Measurements from ENCODE around the gene TMEM169. TPM values are rescaled to one million over a fixed set of nuclear protein-coding genes. Genes with fewer than 3 reads are reported as not detected.

TMEM169 gene
- total RNA-seq, 1 experiment from 2014 or later: 0.46 TPM

DNA sequence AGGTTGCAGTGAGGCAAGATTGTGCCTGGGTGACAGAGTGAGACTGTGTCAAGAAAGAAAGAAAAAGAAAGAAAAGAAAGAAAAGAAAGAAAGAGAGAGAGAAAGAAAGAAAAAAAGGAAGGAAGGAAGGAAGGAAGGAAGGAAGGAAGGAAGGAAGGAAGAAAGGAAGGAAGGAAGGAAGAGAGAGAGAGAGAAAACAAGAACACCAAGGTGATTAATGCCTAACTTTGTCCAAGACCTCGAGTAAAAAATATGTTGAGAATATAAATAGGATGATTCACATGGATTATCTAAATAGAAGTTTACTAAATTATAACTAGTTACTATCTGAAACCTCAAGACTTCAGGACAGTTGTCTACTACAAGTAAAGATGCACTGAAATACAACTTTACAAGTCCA lies 7.3 kb upstream of the TMEM169 start:
- peaks cover 5% of the 10 kb centered on the region for H3K4me1 ChIP-seq (replicated peaks; ENCODE audit: insufficient read depth)
- no peaks in the 10 kb centered on the region for H3K9me2 ChIP-seq (ENCODE audit: insufficient read depth)
- no peak overlapping the region for H3K27ac ChIP-seq
- ChIA-PET CTCF (no interaction called here), POLR2A (ENCODE audit: unreplicated experiment) (no interaction called here)
- H3K4me3 ChIP-seq: no peak overlapping the region
- BruUV-seq (replicated peaks): no TSS peak
- DNase-seq: no peak
- no peaks in the 10 kb centered on the region for H3K27me3 ChIP-seq (ENCODE audit: insufficient read depth, low read depth)
- no peak overlapping the region for H2AFZ ChIP-seq
- no peak overlapping the region for H3K4me2 ChIP-seq
- TF ChIP-seq EZH2 (IDR thresholded peaks at IDR 0.05; ENCODE audit: low read depth): no peak
- TF ChIP-seq, protein P1, sequence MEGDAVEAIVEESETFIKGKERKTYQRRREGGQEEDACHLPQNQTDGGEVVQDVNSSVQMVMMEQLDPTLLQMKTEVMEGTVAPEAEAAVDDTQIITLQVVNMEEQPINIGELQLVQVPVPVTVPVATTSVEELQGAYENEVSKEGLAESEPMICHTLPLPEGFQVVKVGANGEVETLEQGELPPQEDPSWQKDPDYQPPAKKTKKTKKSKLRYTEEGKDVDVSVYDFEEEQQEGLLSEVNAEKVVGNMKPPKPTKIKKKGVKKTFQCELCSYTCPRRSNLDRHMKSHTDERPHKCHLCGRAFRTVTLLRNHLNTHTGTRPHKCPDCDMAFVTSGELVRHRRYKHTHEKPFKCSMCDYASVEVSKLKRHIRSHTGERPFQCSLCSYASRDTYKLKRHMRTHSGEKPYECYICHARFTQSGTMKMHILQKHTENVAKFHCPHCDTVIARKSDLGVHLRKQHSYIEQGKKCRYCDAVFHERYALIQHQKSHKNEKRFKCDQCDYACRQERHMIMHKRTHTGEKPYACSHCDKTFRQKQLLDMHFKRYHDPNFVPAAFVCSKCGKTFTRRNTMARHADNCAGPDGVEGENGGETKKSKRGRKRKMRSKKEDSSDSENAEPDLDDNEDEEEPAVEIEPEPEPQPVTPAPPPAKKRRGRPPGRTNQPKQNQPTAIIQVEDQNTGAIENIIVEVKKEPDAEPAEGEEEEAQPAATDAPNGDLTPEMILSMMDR (conservative IDR thresholded peaks at IDR 0.05): no peak
- H3K36me3 ChIP-seq (ENCODE audit: low read depth): no peaks in the 10 kb centered on the region
- H4K20me1 ChIP-seq (ENCODE audit: insufficient read depth): no peaks in the 10 kb centered on the region
- H3K9me3 ChIP-seq (ENCODE audit: insufficient read depth, low read depth): no peaks in the 10 kb centered on the region
- intact Hi-C loops (cut with micrococcal nuclease; ENCODE audit: unreplicated experiment): no loop called here
- no peaks in the 10 kb centered on the region; the same call in 1 of the 2 replicates for H3F3A ChIP-seq (ENCODE audit: insufficient read depth, low read depth)
- no peaks in the 10 kb centered on the region for H3K79me2 ChIP-seq (ENCODE audit: low read depth)

GRCh38 chr2:216074794-216075193 lies 6.9 kb upstream of the TMEM169 start:
- Histone ChIP-seq H3F3A (ENCODE audit: insufficient read depth, low read depth) (no peaks in the 10 kb centered on the region; the same call in 1 of the 2 replicates), H3K4me1 (replicated peaks; ENCODE audit: insufficient read depth) (peaks cover 5% of the 10 kb centered on the region), H3K27ac (no peak overlapping the region), H3K36me3 (ENCODE audit: low read depth) (no peaks in the 10 kb centered on the region), H4K20me1 (ENCODE audit: insufficient read depth) (no peaks in the 10 kb centered on the region), H3K9me3 (ENCODE audit: insufficient read depth, low read depth) (no peaks in the 10 kb centered on the region), H3K4me3 (no peak overlapping the region), H2AFZ (no peak overlapping the region), H3K79me2 (ENCODE audit: low read depth) (no peaks in the 10 kb centered on the region), H3K27me3 (ENCODE audit: insufficient read depth, low read depth) (no peaks in the 10 kb centered on the region), H3K4me2 (no peak overlapping the region), H3K9me2 (ENCODE audit: insufficient read depth) (no peaks in the 10 kb centered on the region)
- ChIA-PET CTCF (no interaction called here), POLR2A (ENCODE audit: unreplicated experiment) (no interaction called here)
- no peak for DNase-seq
- BruUV-seq (replicated peaks): no TSS peak
- intact Hi-C loops (cut with micrococcal nuclease; ENCODE audit: unreplicated experiment): no loop called here
- TF ChIP-seq EZH2 (IDR thresholded peaks at IDR 0.05; ENCODE audit: low read depth): no peak
- TF ChIP-seq, protein P1 (conservative IDR thresholded peaks at IDR 0.05): no peak

DNA sequence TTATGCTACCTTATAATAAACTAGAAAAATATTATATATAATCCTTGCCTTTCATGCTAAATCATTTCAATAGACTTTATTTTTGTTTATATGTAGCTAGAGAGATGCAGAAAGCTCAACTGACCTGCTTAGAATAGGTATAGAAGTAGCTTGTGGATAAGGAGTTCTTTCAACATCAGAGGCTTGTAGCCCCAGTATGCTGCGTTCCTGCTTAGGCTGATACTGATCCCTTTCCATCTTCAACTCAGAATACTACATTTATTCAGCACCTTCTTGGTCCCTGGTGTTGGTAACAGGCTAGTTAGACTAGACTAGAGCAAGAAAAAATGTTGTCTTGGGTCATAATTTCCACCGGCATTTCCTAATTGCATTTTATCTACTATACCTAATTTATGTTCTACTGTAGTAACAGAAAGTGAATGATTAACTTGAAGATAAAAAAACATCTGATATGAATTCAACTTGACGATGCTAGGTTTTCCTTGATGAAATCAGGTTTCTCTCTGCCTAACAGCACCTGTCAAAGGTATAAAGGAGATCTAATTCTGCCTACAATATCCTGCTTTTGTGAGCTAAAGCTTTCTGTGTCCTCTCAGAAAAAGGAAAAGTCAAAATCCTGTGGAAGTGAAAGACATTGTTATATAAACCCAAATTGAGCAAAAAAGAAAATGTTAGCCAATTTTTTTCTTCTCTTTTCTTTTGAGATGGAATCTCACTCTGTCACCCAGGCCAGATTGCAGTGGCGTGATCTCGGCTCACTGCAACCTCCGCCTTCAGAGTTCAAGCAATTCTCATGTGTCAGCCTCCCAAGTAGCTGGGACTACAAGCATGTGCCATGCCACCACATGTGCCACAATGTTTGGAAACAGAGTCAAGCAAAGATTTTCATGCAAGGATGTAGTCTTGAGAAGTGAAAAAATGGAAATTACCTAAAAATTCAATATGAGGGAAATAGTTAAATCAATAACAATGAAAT lies 5.9 kb upstream of the TMEM169 start:
- H3K79me2 ChIP-seq (ENCODE audit: low read depth): no peaks in the 10 kb centered on the region
- H3F3A ChIP-seq (ENCODE audit: insufficient read depth, low read depth): no peaks in the 10 kb centered on the region; the same call in 1 of the 2 replicates
- no peak for DNase-seq
- no peaks in the 10 kb centered on the region for H4K20me1 ChIP-seq (ENCODE audit: insufficient read depth)
- peaks cover 11% of the 10 kb centered on the region for H3K4me1 ChIP-seq (replicated peaks; ENCODE audit: insufficient read depth)
- H3K4me3 ChIP-seq: no peak overlapping the region
- H2AFZ ChIP-seq: no peak overlapping the region
- ChIA-PET POLR2A (ENCODE audit: unreplicated experiment) (no interaction called here), CTCF (no interaction called here)
- BruUV-seq (replicated peaks): no TSS peak
- H3K9me3 ChIP-seq (ENCODE audit: insufficient read depth, low read depth): no peaks in the 10 kb centered on the region
- intact Hi-C loops (cut with micrococcal nuclease; ENCODE audit: unreplicated experiment): no loop called here
- no peaks in the 10 kb centered on the region for H3K36me3 ChIP-seq (ENCODE audit: low read depth)
- H3K4me2 ChIP-seq: no peak overlapping the region
- no peaks in the 10 kb centered on the region for H3K27me3 ChIP-seq (ENCODE audit: insufficient read depth, low read depth)
- no peak overlapping the region for H3K27ac ChIP-seq
- no peak for TF ChIP-seq EZH2 (IDR thresholded peaks at IDR 0.05; ENCODE audit: low read depth)
- TF ChIP-seq, protein P1 (conservative IDR thresholded peaks at IDR 0.05): no peak
- H3K9me2 ChIP-seq (ENCODE audit: insufficient read depth): no peaks in the 10 kb centered on the region

All from PC-9 (cell line).